GM12878 (cell line): ENCODE measurements around the gene SARS1.

Experiments used
- BHLHE40 ChIP-seq, 2 experiments: fragments of 450-650 bp in 1 of 2; IDR thresholded peaks; 2 replicates each; pipeline ENCODE4 v1.6.1; 2011 to 2017; ENCODE audit warnings: low read depth in 2 of 2, borderline replicate concordance in 1 of 2, improper control_type of control experiment in 1 of 2, low read length in 1 of 2, mild to moderate bottlenecking in 1 of 2
- EZH2 ChIP-seq: IDR thresholded peaks from 2 replicates; pipeline ENCODE4 v1.6.1; 2012; ENCODE audit warnings: low read depth, mild to moderate bottlenecking, control low read depth, inconsistent platforms, low read length, borderline replicate concordance; ENCODE audit not compliant: control insufficient read depth
- RAD21 ChIP-seq: IDR thresholded peaks from 2 replicates; pipeline ENCODE4 v1.6.1; 2011; ENCODE audit warnings: mild to moderate bottlenecking, low read depth, low read length, moderate library complexity; ENCODE audit not compliant: insufficient read depth
- SIX5 ChIP-seq: IDR thresholded peaks from 2 replicates; pipeline ENCODE4 v1.6.1; 2011; ENCODE audit warnings: mild to moderate bottlenecking, low read depth, low read length, moderate library complexity; ENCODE audit not compliant: severe bottlenecking
- TCF12 ChIP-seq: IDR thresholded peaks from 2 replicates; pipeline ENCODE4 v1.6.1; 2011; ENCODE audit warnings: low read depth, mild to moderate bottlenecking, low read length
- TF ChIP-seq, protein P1 (sequence below): IDR thresholded peaks from 2 replicates; pipeline ENCODE4 v1.6.1; 2012; ENCODE audit warnings: low read depth, low read length, improper control_type of control experiment
- TF ChIP-seq, protein P2 (sequence below), 3 experiments: IDR thresholded peaks in 2 of 3; conservative IDR thresholded peaks in 1 of 3; 2 replicates each; pipeline ENCODE4 v1.5.1; 2011; ENCODE audit warnings: low read depth in 3 of 3, low read length in 3 of 3, mild to moderate bottlenecking in 3 of 3, control low read depth in 2 of 3, moderate library complexity in 2 of 3, inconsistent platforms in 1 of 3, mixed read lengths in 1 of 3; ENCODE audit not compliant: control insufficient read depth in 2 of 3, insufficient read depth in 1 of 3; ENCODE audit errors: extremely low read depth in 1 of 3

DNA sequence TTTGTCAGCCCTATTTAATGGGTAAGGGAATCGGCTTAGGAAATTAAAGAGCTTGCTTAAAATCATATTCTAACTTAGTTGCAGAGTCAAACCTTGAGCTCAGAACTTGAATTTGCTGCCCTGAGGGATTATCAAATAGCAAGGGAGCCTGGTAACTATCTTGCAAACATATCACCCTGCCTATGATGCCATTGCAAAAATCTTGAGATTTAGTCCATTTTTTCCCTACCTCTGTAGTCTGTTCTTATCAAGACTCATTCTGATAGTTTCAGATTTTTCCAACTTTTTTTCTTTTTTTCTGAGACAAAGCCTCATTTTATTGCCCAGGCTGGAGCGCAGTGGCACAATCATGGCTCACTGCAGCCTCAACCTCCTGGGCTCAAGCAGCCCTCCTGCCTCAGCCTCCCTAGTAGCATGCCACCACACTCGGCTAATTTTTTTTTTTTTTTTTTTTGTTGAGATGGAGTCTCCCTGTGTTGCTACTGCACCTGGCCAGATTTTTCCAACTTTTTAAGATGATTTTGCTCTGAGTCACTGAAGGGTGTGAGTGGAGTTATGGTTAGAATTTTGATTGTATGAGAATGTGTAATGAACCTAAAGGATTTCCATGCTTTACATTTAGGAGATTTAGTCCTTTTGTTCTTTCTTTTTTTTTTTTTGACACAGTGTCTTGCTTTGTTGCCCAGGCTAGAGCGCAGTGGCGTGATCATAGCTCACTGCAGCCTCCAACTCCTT, 12.2 kb downstream of the SARS1 start:
- TF ChIP-seq TCF12 (no peak), RAD21 (no peak), EZH2 (no peak), BHLHE40 (IDR thresholded peaks at IDR 0.05; ENCODE audit: borderline replicate concordance in 1 of 2, low read depth in 2 of 2, low read length in 1 of 2) (no peak), SIX5 (no peak)
- TF ChIP-seq, protein P1, sequence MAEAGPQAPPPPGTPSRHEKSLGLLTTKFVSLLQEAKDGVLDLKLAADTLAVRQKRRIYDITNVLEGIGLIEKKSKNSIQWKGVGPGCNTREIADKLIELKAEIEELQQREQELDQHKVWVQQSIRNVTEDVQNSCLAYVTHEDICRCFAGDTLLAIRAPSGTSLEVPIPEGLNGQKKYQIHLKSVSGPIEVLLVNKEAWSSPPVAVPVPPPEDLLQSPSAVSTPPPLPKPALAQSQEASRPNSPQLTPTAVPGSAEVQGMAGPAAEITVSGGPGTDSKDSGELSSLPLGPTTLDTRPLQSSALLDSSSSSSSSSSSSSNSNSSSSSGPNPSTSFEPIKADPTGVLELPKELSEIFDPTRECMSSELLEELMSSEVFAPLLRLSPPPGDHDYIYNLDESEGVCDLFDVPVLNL: no peak
- TF ChIP-seq, protein P2, sequence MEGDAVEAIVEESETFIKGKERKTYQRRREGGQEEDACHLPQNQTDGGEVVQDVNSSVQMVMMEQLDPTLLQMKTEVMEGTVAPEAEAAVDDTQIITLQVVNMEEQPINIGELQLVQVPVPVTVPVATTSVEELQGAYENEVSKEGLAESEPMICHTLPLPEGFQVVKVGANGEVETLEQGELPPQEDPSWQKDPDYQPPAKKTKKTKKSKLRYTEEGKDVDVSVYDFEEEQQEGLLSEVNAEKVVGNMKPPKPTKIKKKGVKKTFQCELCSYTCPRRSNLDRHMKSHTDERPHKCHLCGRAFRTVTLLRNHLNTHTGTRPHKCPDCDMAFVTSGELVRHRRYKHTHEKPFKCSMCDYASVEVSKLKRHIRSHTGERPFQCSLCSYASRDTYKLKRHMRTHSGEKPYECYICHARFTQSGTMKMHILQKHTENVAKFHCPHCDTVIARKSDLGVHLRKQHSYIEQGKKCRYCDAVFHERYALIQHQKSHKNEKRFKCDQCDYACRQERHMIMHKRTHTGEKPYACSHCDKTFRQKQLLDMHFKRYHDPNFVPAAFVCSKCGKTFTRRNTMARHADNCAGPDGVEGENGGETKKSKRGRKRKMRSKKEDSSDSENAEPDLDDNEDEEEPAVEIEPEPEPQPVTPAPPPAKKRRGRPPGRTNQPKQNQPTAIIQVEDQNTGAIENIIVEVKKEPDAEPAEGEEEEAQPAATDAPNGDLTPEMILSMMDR (IDR thresholded peaks at IDR 0.05 in 2 of 3, conservative IDR thresholded peaks at IDR 0.05 in 1 of 3; ENCODE audit: control insufficient read depth in 2 of 3, extremely low read depth in 1 of 3, insufficient read depth in 1 of 3, low read depth in 3 of 3, low read length in 3 of 3): no peak
